ENCODE data around the gene XRCC6.

XRCC6 gene

DNA sequence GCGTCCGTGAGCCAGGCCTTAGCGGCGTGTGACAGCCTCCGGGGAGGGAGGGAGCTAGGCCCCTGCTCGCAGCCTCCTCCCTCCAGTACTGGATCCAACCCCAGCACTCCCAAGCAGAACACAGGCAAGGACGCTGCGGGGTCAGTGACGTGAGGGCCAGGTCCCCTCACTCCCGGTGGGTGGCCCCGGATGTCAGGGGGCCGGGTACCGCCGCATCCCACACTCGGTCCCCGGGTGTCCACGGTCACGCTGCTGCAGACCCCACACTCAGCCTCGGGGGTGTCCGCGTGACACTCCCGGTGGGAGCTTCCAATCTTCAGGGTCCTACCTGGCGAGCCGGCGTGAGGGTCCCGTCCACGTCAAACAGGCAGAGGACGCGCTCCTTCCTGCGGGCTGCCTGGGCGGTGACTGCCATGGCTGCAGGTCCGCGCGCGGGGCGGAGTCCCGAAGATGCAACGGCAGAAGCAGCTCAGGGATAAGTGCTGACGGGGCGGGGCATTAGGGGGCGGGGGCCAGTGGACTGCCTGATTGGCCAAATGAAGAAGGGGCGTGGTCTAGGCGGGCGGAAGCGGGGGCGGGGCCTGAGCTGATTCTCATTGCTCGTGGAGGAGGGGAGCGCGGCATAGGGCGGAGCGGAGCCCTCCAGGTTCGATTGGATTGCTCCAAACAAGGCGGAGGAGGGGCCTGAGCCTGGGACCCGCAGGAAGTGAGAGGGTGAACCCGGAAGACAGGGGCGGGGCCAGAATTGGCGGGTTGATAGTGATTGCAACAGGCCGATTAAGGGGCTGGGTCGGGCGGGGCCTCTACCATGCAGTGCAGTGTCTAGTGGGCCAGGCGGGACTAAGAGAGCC, 31.5 kb upstream of the XRCC6 start, which contains the start of gene PMM1:
Gene PMM1, minus strand, starts transcription at position 450 of the 851 bp plus-strand sequence. Its CDS starts 35 bp downstream, at position 415.
- TF ChIP-seq CTCF (IDR thresholded peaks at IDR 0.05), result no peak

DNA sequence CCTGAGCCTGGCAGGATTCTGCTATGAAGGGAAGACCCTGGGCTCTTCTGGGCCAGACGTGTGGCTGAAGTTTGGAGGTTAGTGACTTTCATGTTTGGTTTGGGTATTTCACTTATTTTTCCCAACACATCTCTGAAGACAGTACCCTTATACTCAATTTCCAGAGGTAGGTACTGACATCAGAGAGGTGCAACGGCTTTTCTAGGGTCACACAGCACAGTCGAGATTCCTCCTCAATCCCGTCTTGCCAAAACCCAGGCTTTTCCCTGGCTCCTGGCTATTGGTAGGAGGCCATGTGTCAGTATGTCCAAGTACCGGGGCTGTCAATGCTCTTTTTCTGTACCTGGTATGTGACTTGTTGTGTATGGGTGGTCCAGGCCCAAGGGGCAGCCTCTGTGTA, 25.4 kb upstream of the XRCC6 start:
- TF ChIP-seq CTCF (IDR thresholded peaks at IDR 0.05), result no peak

DNA sequence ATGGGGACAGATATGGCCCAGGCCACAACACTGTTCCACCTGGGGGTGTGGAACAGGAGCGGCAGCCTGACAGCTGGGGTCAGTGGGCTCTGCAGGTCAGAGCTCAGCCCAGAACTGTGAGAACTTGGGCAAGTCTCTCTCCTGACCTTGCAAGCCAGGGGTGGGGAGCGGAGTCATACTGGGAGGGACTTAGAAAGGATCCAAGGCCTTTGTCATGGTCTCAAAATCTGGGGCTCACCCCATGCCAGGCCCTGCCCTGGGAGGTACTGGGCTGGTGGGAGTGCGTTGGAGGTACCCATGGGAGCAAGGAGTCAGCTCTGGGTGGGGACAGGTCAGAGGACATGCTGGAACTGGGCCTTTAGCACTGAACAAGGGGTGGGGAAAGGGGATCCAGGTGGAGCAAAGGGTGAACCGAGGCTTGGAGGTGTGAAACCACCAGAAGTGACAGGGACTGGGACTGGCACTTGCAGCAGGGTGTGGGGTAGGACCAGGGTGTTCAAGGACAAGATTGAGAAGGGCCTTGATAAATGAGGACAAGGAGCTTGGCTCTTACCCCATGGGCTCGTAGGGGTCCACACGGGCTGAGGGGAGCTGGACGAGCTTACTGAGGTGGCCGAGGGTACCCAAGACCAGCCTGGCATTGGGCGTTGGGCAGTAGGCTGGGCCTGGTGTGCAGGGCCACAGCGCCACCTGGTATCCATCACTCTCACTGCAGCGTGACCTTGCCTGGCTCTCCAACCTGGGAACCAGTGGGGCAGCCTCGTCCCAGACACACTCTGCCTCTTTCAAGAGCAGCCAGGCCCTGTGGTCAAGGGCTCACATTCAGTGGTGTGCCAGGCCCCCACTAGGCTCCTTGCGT, 24.1 kb upstream of the XRCC6 start:
- peak; percentile 60 for TF ChIP-seq CTCF (IDR thresholded peaks at IDR 0.05)

GRCh38 chr22:41597635-41597953, 23.5 kb upstream of the XRCC6 start:
- no peak for TF ChIP-seq CTCF (IDR thresholded peaks at IDR 0.05)

DNA sequence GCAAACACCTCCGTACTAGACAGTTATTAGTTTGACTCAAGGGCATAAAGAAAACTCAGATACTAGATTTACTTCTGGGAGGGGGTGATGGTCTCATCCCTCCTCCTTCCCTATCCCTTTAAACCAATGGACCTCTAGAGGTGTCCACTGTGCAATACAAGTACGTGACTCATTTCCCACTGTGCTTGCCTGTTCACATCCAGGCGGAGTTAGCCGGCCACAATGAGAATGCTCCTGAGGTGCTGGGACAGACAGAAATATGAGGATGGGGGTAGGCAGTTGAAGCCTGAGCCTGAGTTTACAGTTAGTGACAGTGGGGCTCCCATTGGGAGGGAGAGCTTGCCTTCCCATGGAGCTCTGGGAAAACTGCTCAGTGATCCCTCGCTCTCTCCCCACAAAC, 23.0 kb upstream of the XRCC6 start:
- no peak for TF ChIP-seq CTCF (IDR thresholded peaks at IDR 0.05)

DNA sequence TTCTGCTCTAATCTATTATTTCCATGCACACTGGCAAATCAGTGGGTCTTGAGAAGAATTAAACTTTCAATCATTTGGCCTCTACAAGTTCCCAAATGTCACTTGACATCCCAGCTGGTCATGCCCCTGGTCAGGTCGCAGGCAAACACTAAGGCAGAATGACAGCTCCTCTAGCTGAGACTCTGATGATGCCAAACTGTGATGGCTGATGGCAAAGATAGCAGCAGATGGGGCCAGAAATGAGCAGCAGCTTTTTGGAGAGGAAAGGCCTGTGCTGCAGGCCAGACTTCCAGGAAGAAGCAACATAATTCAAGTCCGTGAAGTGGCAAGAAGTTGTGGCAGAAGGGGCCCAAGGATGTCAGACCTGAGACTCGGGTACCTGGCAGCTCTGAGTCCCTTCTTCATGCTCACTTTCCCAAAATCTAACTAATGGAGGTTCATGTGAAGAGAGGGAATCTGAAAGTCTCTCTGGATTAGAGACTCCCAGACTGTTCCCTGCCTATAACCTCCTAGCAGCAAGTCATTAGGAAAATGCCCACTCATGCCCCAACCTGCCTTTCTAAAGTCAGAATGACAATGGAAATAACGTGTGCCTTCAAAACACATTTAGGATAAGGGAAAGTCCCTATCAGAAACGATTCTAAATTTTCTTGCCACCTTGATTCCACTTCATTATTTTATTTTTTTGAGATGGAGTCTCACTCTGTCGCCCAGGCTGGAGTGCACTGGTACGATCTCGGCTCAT, 22.0 kb upstream of the XRCC6 start:
- TF ChIP-seq CTCF (IDR thresholded peaks at IDR 0.05), result no peak

GRCh38 chr22:41600976-41601375, 20.1 kb upstream of the XRCC6 start:
- TF ChIP-seq CTCF (IDR thresholded peaks at IDR 0.05), result no peak

Data from LNCAP (cell line).